Stomach (tissue), 9 donors: Measurements from ENCODE around the gene HECW1. TPM values are rescaled to one million over a fixed set of nuclear protein-coding genes. Genes with fewer than 3 reads are reported as not detected.

Source experiments
- DNase-seq, 2 donors: peaks; one replicate each; pipeline versions ENCODE4 v3.0.0 to v3.0.0-alpha.2; 2013 to 2019
- H3K27ac ChIP-seq, 5 donors: fragments of 200-600 bp in 4 of 5; sonication (generic) in 4 of 5; one replicate each; pipeline ENCODE4 v1.5.1; 2013 to 2019; ENCODE audit warnings: mild to moderate bottlenecking in 1 of 5, moderate library complexity in 1 of 5
- H3K27me3 ChIP-seq, 3 donors: fragments of 200-600 bp; sonication (generic); one replicate each; pipeline ENCODE4 v1.5.1; 2017 to 2019; ENCODE audit warnings: mixed run types in 1 of 3
- H3K36me3 ChIP-seq, 4 donors: fragments of 200-600 bp; sonication (generic); 1 replicate in 3 of 4; 2 replicates in 1 of 4; pipeline ENCODE4 v1.5.1; 2016 to 2019
- H3K4me1 ChIP-seq, 4 donors: fragments of 200-600 bp; sonication (generic); one replicate each; pipeline ENCODE4 v1.5.1; 2016 to 2019
- H3K4me3 ChIP-seq, 4 donors: fragments of 200-600 bp; sonication (generic) in 3 of 4; one replicate each; pipeline ENCODE4 v1.5.1; 2016 to 2019; ENCODE audit warnings: mild to moderate bottlenecking in 1 of 4
- H3K9me3 ChIP-seq, 4 donors: fragments of 200-600 bp; sonication (generic); one replicate each; pipeline ENCODE4 v1.5.1; 2016 to 2019
- EP300 ChIP-seq: sonication (generic); formaldehyde crosslinking; IDR thresholded peaks from one replicate; pipeline ENCODE4 v1.6.1; 2017; ENCODE audit warnings: antibody characterized with exemption
- POLR2A ChIP-seq, 4 donors: fragments of 450-650 bp; IDR thresholded peaks; one replicate each; pipeline ENCODE4 v1.6.1; 2016; ENCODE audit warnings: antibody characterized with exemption in 4 of 4, control low read depth in 2 of 4, mild to moderate bottlenecking in 1 of 4, moderate library complexity in 1 of 4
- POLR2AphosphoS5 ChIP-seq, 3 donors: sonication (generic); formaldehyde crosslinking; IDR thresholded peaks; one replicate each; pipeline ENCODE4 v1.6.1; 2016; ENCODE audit warnings: antibody characterized with exemption in 3 of 3
- WGBS, 5 donors: extraction: QIAGEN DNeasy Blood & Tissue Kit in 3 of 5; methylation state at CpG; one replicate each; pipeline versions ENCODE4 v1.1.5 to v1.1.7; 2013 to 2018; 5-methylcytosine and 5-hydroxymethylcytosine counted together
- intact Hi-C: fragments of 100-400 bp; cut with DNase I; formaldehyde crosslinking; loops from one replicate; pipeline ENCODE4 v1.15.1; 2023; ENCODE audit warnings: low total_unique reads
- polyA plus RNA-seq, 3 donors: library from polyadenylated mRNA; stranded (reverse); fragments of 200-250 nt; gene quantifications; one replicate each; pipeline ENCODE4 v1.2.3, GENCODE V29; 2013
- total RNA-seq, 5 donors: library from RNA; depleted of rRNA; stranded (reverse); fragments of >200 nt; gene quantifications; one replicate each; pipeline versions ENCODE4 v1.1.0 to v1.2.3, GENCODE V29; 2014 to 2016
- TF ChIP-seq, protein P1 (sequence below), 7 experiments: fragments of 450-650 bp in 4 of 7; fragments of 200-600 bp in 3 of 7; sonication (generic) in 3 of 7; IDR thresholded peaks; one replicate each; pipeline ENCODE4 v1.5.1; 2016 to 2019; ENCODE audit warnings: antibody characterized with exemption in 7 of 7, control low read depth in 2 of 7, mild to moderate bottlenecking in 1 of 7
- donor health status: healthy with polysubstance abuse.
- donor health status: Bipolar disorder and iron deficiency.
- donor health status: healthy.

The HECW1 gene
- total and polyA plus RNA-seq, 8 donors: 0.29 to 11.1 (median 1.4) TPM; not detected in 1

DNA sequence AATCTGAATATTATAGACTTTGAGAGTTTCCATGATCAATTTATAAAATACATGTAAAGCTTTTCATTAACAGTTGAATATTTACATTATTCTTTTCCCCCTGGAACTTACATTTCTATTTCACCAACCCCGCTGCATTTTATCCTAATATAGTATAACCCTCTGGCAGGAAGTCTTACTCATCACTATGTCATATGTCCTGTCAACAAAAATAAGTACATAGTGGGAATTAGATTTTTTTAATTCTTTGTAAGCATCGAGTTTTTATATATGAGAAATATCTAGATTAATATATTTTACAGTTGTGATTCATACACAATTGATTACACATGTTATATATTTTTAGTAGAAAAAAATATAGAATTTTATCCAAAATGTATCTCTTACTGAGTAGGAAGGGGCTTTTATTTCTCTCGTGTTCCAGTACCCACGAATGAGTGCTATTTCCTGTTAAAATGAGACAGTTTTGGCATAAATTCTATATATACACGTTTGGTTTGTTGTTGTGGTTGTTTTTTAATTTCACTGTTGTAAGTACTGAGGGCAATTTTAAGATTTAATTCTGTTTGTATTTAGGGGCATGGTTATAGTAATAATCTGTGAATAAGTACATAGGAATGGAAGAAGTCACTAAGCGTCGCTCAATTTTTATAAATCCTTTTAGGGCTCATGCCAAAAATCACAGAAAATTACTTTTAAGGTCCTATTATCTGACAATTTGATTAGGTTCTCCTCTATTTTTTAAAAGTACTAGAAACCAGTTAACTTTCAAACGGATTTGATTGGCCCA, 87.1 kb downstream of the HECW1 start:
- no peak overlapping the region for H3K4me3 ChIP-seq
- no peak overlapping the region for H3K27ac ChIP-seq
- no peak for DNase-seq
- WGBS, 5 donors: 49 to 69% (median 66%) methylated on average over 8 of the region's 8 CpGs
- peaks cover 0 to 10% (median 0%) of the 10 kb centered on the region in 3 donors for H3K27me3 ChIP-seq
- no peaks in the 10 kb centered on the region for H3K4me1 ChIP-seq
- TF ChIP-seq POLR2AphosphoS5 (IDR thresholded peaks at IDR 0.05) (no peak), POLR2A (IDR thresholded peaks at IDR 0.05) (no peak)
- TF ChIP-seq, protein P1, sequence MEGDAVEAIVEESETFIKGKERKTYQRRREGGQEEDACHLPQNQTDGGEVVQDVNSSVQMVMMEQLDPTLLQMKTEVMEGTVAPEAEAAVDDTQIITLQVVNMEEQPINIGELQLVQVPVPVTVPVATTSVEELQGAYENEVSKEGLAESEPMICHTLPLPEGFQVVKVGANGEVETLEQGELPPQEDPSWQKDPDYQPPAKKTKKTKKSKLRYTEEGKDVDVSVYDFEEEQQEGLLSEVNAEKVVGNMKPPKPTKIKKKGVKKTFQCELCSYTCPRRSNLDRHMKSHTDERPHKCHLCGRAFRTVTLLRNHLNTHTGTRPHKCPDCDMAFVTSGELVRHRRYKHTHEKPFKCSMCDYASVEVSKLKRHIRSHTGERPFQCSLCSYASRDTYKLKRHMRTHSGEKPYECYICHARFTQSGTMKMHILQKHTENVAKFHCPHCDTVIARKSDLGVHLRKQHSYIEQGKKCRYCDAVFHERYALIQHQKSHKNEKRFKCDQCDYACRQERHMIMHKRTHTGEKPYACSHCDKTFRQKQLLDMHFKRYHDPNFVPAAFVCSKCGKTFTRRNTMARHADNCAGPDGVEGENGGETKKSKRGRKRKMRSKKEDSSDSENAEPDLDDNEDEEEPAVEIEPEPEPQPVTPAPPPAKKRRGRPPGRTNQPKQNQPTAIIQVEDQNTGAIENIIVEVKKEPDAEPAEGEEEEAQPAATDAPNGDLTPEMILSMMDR (IDR thresholded peaks at IDR 0.05): no peak
- H3K36me3 ChIP-seq: no peaks in the 10 kb centered on the region
- no peaks in the 10 kb centered on the region for H3K9me3 ChIP-seq
- intact Hi-C loops: no loop called here

DNA sequence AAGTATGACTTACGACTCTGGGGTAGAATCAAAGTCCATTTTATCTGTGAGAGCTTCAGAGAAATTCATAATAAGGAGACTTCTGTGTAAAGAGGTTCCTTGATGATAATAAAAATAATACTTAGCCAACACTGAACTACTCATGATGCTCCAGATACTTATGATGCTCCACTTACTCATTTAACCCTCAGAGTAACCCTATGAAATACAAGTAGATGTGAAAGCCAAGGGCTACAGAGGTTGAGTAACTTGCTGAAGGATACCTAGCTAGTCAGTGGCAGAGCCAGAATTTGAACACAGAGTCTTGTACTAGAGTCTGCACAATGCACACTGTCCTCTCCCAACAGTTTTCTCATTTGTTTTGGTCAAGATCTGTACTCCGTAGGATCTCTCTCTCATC, 89.5 kb downstream of the HECW1 start:
- DNase-seq: no peak
- H3K9me3 ChIP-seq: no peaks in the 10 kb centered on the region
- H3K4me3 ChIP-seq: no peak overlapping the region
- 74 to 88% (median 78%) methylated on average over 2 of the region's 2 CpGs for WGBS, 5 donors
- TF ChIP-seq POLR2A (IDR thresholded peaks at IDR 0.05) (no peak), EP300 (no peak), POLR2AphosphoS5 (IDR thresholded peaks at IDR 0.05) (no peak)
- TF ChIP-seq, protein P1 (IDR thresholded peaks at IDR 0.05): no peak
- peaks cover 0 to 10% (median 0%) of the 10 kb centered on the region in 3 donors for H3K27me3 ChIP-seq
- intact Hi-C loops: no loop called here
- no peaks in the 10 kb centered on the region for H3K36me3 ChIP-seq
- H3K4me1 ChIP-seq: no peaks in the 10 kb centered on the region
- H3K27ac ChIP-seq: no peak overlapping the region

DNA sequence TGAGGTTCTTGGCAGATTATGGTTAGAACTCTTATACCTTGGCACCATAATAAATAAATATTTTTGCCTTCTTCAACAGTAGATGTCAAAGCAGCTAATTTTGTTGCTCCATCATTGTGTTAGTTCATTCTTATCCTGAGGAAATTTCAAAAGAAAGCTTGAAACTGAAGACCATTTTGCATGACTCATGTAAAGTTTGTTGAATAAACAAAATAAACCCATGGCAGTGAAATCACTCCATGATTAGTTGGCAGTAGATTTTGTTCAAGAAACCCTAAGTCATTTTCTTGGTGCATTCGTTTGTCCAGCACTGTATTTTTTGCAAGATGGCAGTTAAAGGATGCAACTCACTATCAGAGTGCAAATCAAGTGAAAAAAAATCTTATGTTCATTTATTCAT, 91.6 kb downstream of the HECW1 start:
- H3K4me1 ChIP-seq: no peaks in the 10 kb centered on the region
- no peaks in the 10 kb centered on the region for H3K36me3 ChIP-seq
- no peak for DNase-seq
- intact Hi-C loops: no loop called here
- TF ChIP-seq, protein P1 (IDR thresholded peaks at IDR 0.05): no peak
- TF ChIP-seq POLR2A (IDR thresholded peaks at IDR 0.05) (no peak), POLR2AphosphoS5 (IDR thresholded peaks at IDR 0.05) (no peak), EP300 (no peak)
- peaks cover 0 to 7% (median 0%) of the 10 kb centered on the region in 3 donors for H3K27me3 ChIP-seq
- no peak overlapping the region for H3K4me3 ChIP-seq
- H3K27ac ChIP-seq: no peak overlapping the region
- no peaks in the 10 kb centered on the region for H3K9me3 ChIP-seq
- WGBS, 5 donors: 35 to 43% (median 39%) methylated on average over 1 of the region's 1 CpG

DNA sequence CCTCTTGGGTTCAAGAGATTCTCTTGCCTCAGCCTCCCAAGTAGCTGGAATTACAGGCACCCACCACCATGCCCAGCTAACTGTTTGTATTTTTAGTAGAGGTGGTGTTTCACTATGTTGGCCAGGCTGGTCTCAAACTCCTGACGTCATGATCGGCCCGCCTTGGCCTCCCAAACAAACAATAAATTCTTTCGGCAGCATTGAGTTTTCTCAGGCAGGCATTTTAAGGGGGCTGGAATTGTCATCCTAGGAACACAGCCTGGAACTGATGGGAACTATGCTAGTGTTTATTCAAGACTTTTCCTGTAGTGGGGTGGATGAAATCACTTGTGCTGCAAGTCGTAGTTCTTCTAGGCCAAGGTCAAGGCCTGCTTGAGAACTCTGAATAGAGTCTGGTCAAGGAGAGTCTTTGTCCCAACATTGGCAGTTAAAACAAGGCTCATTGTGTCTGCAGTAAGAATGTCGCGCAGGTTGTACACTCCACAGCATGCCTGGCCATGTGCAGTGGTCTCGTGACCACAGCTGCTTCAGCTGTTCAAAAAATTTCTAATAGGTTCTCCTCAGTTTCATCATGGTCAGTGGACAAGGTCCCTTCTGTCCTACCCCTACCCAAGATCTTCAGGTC, 92.8 kb downstream of the HECW1 start:
- intact Hi-C loops: no loop called here
- H3K27ac ChIP-seq: no peak overlapping the region
- peaks cover 0 to 7% (median 0%) of the 10 kb centered on the region in 3 donors for H3K27me3 ChIP-seq
- TF ChIP-seq POLR2AphosphoS5 (IDR thresholded peaks at IDR 0.05): no peak
- TF ChIP-seq, protein P1 (IDR thresholded peaks at IDR 0.05): no peak
- no peaks in the 10 kb centered on the region for H3K36me3 ChIP-seq
- 74 to 87% (median 82%) methylated on average over 8 of the region's 8 CpGs for WGBS, 5 donors
- H3K4me1 ChIP-seq: no peaks in the 10 kb centered on the region
- no peak for DNase-seq
- no peaks in the 10 kb centered on the region for H3K9me3 ChIP-seq
- no peak overlapping the region for H3K4me3 ChIP-seq
